ENCODE measurements around the gene PRRG3. TPM values are rescaled to one million over a fixed set of nuclear protein-coding genes. Genes with fewer than 3 reads are reported as not detected.
A peak's percentile ranks its signal among the peaks of the same experiment; 100 is the strongest.

PRRG3 gene
- total RNA-seq, 1 experiment from 2014 or later = not detected

GRCh38 chrX:151753313-151754046 lies 58.2 kb downstream of the PRRG3 start:
- POLR2A ChIA-PET = no interaction called here
- CTCF ChIA-PET = interaction anchor here (1.0 to 1.2 kb wide), 3 partner anchors 879 to 905 kb away, joined by 3 to 11 read pairs (median 5); no protein-coding TSS in a partner anchor
- no peaks in the 10 kb centered on the region for H3K36me3 Mint-ChIP-seq (ENCODE audit: insufficient read depth, unreplicated experiment)
- peak; percentile 36 to 56 for DNase-seq
- H3K4me1 ChIP-seq = no peaks in the 10 kb centered on the region
- H3K27ac Mint-ChIP-seq (ENCODE audit: unreplicated experiment) = no peak overlapping the region
- no peaks in the 10 kb centered on the region for H3K27me3 ChIP-seq (replicated peaks; ENCODE audit: control insufficient read depth, insufficient read depth, low read length)
- no peak overlapping the region for H3K4me3 Mint-ChIP-seq (ENCODE audit: unreplicated experiment)
- peak; percentile 47 to 79 for TF ChIP-seq CTCF (IDR thresholded peaks at IDR 0.05; ENCODE audit: insufficient read depth in 1 of 2, low read depth in 1 of 2, low read length in 1 of 2, severe bottlenecking in 1 of 2, unreplicated experiment in 1 of 2)
- no peak overlapping the region for H3K4me3 ChIP-seq (ENCODE audit: low read depth, low read length)
- no TSS peak for BruUV-seq (replicated peaks)
- H3K36me3 ChIP-seq (ENCODE audit: control insufficient read depth, insufficient read depth, low read length) = no peaks in the 10 kb centered on the region
- peaks cover 19% of the 10 kb centered on the region for H3K27me3 Mint-ChIP-seq (ENCODE audit: insufficient read depth, unreplicated experiment)
- intact Hi-C loops (cut with micrococcal nuclease; ENCODE audit: unreplicated experiment) = loop anchor here (1.0 kb wide), 3 partner anchors 879 to 1064 kb away; no protein-coding TSS in a partner anchor
- H3K4me1 Mint-ChIP-seq (ENCODE audit: low read depth, unreplicated experiment) = no peaks in the 10 kb centered on the region
- H3K9me3 ChIP-seq = no peaks in the 10 kb centered on the region
- no peaks in the 10 kb centered on the region for H3K9me3 Mint-ChIP-seq (ENCODE audit: unreplicated experiment)

GRCh38 chrX:151754047-151754429 lies 58.8 kb downstream of the PRRG3 start:
- Histone ChIP-seq H3K4me3 (ENCODE audit: low read depth, low read length) (no peak overlapping the region), H3K4me1 (no peaks in the 10 kb centered on the region), H3K27me3 (replicated peaks; ENCODE audit: control insufficient read depth, insufficient read depth, low read length) (no peaks in the 10 kb centered on the region), H3K36me3 (ENCODE audit: control insufficient read depth, insufficient read depth, low read length) (no peaks in the 10 kb centered on the region), H3K9me3 (no peaks in the 10 kb centered on the region)
- no peak overlapping the region for H3K4me3 Mint-ChIP-seq (ENCODE audit: unreplicated experiment)
- DNase-seq = no peak
- ChIA-PET POLR2A (no interaction called here), CTCF (interaction anchor here (1.0 to 1.2 kb wide), 3 partner anchors 879 to 904 kb away, joined by 3 to 11 read pairs (median 5); no protein-coding TSS in a partner anchor)
- intact Hi-C loops (cut with micrococcal nuclease; ENCODE audit: unreplicated experiment) = no loop called here
- H3K9me3 Mint-ChIP-seq (ENCODE audit: unreplicated experiment) = no peaks in the 10 kb centered on the region
- BruUV-seq (replicated peaks) = no TSS peak
- no peaks in the 10 kb centered on the region for H3K4me1 Mint-ChIP-seq (ENCODE audit: low read depth, unreplicated experiment)
- no peaks in the 10 kb centered on the region for H3K36me3 Mint-ChIP-seq (ENCODE audit: insufficient read depth, unreplicated experiment)
- peaks cover 19% of the 10 kb centered on the region for H3K27me3 Mint-ChIP-seq (ENCODE audit: insufficient read depth, unreplicated experiment)
- no peak overlapping the region for H3K27ac Mint-ChIP-seq (ENCODE audit: unreplicated experiment)
- TF ChIP-seq CTCF (IDR thresholded peaks at IDR 0.05; ENCODE audit: insufficient read depth in 1 of 2, low read depth in 1 of 2, low read length in 1 of 2, severe bottlenecking in 1 of 2, unreplicated experiment in 1 of 2) = no peak

GRCh38 chrX:151754641-151755215 lies 59.5 kb downstream of the PRRG3 start:
- Mint-ChIP-seq H3K9me3 (ENCODE audit: unreplicated experiment) (no peaks in the 10 kb centered on the region), H3K36me3 (ENCODE audit: insufficient read depth, unreplicated experiment) (no peaks in the 10 kb centered on the region), H3K4me3 (ENCODE audit: unreplicated experiment) (no peak overlapping the region), H3K4me1 (ENCODE audit: low read depth, unreplicated experiment) (no peaks in the 10 kb centered on the region), H3K27me3 (ENCODE audit: insufficient read depth, unreplicated experiment) (peaks cover 19% of the 10 kb centered on the region), H3K27ac (ENCODE audit: unreplicated experiment) (no peak overlapping the region)
- TF ChIP-seq CTCF (IDR thresholded peaks at IDR 0.05; ENCODE audit: insufficient read depth in 1 of 2, low read depth in 1 of 2, low read length in 1 of 2, severe bottlenecking in 1 of 2, unreplicated experiment in 1 of 2) = no peak
- DNase-seq = no peak
- ChIA-PET CTCF (interaction anchor here (1.1 kb wide), 1 partner anchor 13 kb away, joined by 7 read pairs; no protein-coding TSS in a partner anchor), POLR2A (no interaction called here)
- intact Hi-C loops (cut with micrococcal nuclease; ENCODE audit: unreplicated experiment) = no loop called here
- Histone ChIP-seq H3K4me1 (no peaks in the 10 kb centered on the region), H3K4me3 (ENCODE audit: low read depth, low read length) (no peak overlapping the region), H3K27me3 (replicated peaks; ENCODE audit: control insufficient read depth, insufficient read depth, low read length) (no peaks in the 10 kb centered on the region), H3K36me3 (ENCODE audit: control insufficient read depth, insufficient read depth, low read length) (no peaks in the 10 kb centered on the region), H3K9me3 (no peaks in the 10 kb centered on the region)
- no TSS peak for BruUV-seq (replicated peaks)

Other genes starting within 250 kb of the PRRG3 start
- not detected in 2 replicates for gene PASD1, start 131.8 kb upstream of the PRRG3 start, total RNA-seq (2022)
- gene FATE1, start 20.6 kb downstream of the PRRG3 start, total RNA-seq (2022) = not detected in 2 replicates
- not detected in 2 replicates for gene CNGA2, start 39.3 kb downstream of the PRRG3 start, total RNA-seq (2022)
- not detected in 2 replicates for gene MAGEA4, start 217.4 kb downstream of the PRRG3 start, total RNA-seq (2022)